ENCODE measurements around the gene LPIN2. TPM values are rescaled to one million over a fixed set of nuclear protein-coding genes. Genes with fewer than 3 reads are reported as not detected.

The LPIN2 gene
- total RNA-seq, 1 donor from 2014 or later, result 8.2 TPM

DNA sequence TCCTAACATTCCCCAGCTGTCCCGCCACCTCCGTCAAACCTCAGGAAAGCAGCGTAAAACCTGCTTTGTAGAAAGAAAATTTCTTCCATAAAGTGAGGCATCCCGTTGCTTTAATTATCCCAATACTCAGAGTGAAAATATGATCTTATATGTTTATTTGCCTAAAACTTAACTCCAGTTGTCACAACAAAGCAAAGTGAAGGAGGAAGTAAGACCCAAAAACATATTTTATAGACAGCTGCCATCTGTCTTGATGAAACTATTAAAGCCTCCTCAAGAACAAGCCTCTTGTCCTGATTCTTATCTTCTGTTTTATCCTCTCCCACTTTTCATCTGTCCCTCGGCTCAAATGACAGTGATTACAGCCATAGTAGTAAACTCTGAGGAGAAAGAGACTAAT lies 28.9 kb upstream of the LPIN2 start:
- TF ChIP-seq, protein P1, sequence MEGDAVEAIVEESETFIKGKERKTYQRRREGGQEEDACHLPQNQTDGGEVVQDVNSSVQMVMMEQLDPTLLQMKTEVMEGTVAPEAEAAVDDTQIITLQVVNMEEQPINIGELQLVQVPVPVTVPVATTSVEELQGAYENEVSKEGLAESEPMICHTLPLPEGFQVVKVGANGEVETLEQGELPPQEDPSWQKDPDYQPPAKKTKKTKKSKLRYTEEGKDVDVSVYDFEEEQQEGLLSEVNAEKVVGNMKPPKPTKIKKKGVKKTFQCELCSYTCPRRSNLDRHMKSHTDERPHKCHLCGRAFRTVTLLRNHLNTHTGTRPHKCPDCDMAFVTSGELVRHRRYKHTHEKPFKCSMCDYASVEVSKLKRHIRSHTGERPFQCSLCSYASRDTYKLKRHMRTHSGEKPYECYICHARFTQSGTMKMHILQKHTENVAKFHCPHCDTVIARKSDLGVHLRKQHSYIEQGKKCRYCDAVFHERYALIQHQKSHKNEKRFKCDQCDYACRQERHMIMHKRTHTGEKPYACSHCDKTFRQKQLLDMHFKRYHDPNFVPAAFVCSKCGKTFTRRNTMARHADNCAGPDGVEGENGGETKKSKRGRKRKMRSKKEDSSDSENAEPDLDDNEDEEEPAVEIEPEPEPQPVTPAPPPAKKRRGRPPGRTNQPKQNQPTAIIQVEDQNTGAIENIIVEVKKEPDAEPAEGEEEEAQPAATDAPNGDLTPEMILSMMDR (IDR thresholded peaks at IDR 0.05; ENCODE audit: borderline replicate concordance), result no peak
- DNase-seq, result no peak
- Histone ChIP-seq H3K27ac (replicated peaks) (no peak overlapping the region), H3K4me3 (no peak overlapping the region), H3K4me1 (peaks cover 4% of the 10 kb centered on the region), H3K27me3 (ENCODE audit: low read depth) (no peaks in the 10 kb centered on the region), H3K36me3 (no peaks in the 10 kb centered on the region), H3K9me3 (replicated peaks) (no peaks in the 10 kb centered on the region)
- intact Hi-C loops (cut with micrococcal nuclease), result no loop called here

DNA sequence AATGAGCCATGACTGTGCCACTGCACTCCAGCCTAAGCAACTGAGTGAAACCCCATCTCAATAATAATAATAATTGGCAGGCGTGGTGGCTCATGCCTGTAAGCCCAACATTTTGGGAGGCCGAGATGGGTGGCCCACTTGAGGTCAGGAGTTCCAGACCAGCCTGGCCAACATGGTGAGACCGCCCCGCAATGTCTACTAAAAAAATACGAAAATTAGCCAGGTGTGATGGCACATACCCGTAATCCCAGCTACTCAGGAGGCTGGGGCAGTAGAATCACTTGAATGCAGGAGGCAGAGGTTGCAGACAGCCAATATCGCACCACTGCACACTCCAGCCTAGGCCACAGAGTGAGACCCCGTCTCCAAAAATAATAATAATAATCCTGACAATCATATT lies 27.9 kb upstream of the LPIN2 start:
- TF ChIP-seq, protein P1 (IDR thresholded peaks at IDR 0.05; ENCODE audit: borderline replicate concordance), result no peak
- Histone ChIP-seq H3K4me1 (peaks cover 4% of the 10 kb centered on the region), H3K27me3 (ENCODE audit: low read depth) (no peaks in the 10 kb centered on the region), H3K36me3 (no peaks in the 10 kb centered on the region), H3K9me3 (replicated peaks) (no peaks in the 10 kb centered on the region), H3K27ac (replicated peaks) (no peak overlapping the region), H3K4me3 (no peak overlapping the region)
- DNase-seq, result no peak
- intact Hi-C loops (cut with micrococcal nuclease), result no loop called here

DNA sequence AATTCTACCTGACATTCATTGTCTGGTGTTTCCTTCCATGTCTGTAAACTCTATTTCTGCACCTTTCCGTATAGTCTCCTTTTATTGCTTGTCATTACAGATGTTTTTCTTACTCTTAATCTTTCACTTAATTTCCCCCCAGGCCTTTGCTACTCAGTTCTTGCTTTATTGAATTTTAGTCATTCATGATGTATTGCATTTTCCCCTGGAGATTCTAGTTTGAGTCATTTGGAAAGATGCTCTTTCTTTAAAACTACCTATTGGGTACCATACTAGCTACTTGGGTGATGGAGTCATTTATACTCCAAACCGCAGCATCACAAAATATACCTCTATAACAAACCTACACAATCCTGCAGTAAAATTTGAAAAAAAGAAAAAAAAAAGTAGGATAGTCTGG lies 27.2 kb upstream of the LPIN2 start:
- Histone ChIP-seq H3K27me3 (ENCODE audit: low read depth) (no peaks in the 10 kb centered on the region), H3K4me3 (no peak overlapping the region), H3K27ac (replicated peaks) (no peak overlapping the region), H3K4me1 (peaks cover 4% of the 10 kb centered on the region), H3K9me3 (replicated peaks) (no peaks in the 10 kb centered on the region), H3K36me3 (no peaks in the 10 kb centered on the region)
- intact Hi-C loops (cut with micrococcal nuclease), result no loop called here
- TF ChIP-seq, protein P1 (IDR thresholded peaks at IDR 0.05; ENCODE audit: borderline replicate concordance), result no peak
- no peak for DNase-seq

DNA sequence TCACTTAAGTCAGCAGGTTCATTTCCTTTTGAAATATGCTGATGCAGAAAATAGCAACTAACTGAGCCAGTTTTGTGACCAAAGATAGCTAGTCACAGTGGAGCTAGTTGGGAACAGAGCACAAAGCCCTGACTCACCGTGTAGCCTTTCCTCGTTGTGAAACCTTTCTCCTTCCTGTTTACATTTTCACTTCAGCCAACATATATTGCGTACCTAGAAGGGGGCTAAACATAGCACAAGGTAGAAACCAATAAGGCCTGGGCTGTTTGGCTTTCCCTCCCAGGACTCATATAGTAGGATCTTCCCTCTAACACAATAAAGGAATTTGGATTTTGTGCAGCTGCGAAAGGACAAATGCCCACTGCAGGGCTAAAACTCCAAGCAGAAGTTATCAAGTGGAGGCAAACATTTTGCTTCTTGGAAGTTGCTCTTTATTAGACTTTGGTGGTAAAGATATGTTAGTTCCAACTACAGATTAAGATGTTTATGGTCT lies 24.5 kb upstream of the LPIN2 start:
- no peaks in the 10 kb centered on the region for H3K27me3 ChIP-seq (ENCODE audit: low read depth)
- H3K4me1 ChIP-seq, result peaks cover 4% of the 10 kb centered on the region
- H3K9me3 ChIP-seq (replicated peaks), result no peaks in the 10 kb centered on the region
- no peak for DNase-seq
- intact Hi-C loops (cut with micrococcal nuclease), result no loop called here
- H3K36me3 ChIP-seq, result no peaks in the 10 kb centered on the region
- no peak overlapping the region for H3K4me3 ChIP-seq
- TF ChIP-seq, protein P1 (IDR thresholded peaks at IDR 0.05; ENCODE audit: borderline replicate concordance), result no peak
- H3K27ac ChIP-seq (replicated peaks), result no peak overlapping the region

DNA sequence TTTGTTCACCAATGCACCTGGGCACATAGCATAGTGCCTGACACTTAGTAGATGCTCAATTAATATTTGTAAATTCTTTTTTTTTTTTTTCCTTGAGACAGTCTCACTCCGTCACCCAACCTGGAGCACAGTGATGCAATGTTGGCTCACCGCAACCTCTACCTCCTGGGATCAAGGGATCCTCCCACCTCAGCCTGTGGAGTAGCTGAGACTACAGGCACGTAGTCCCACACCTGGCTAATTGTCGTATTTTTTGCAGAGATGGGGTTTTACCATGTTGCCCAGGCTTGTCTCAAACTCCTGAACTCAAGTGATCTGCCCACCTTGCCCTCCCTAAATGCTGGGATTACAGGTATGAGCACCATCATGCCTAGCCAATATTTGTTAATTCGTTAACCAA lies 23.2 kb upstream of the LPIN2 start:
- Histone ChIP-seq H3K27me3 (ENCODE audit: low read depth) (no peaks in the 10 kb centered on the region), H3K36me3 (no peaks in the 10 kb centered on the region), H3K4me3 (no peak overlapping the region), H3K4me1 (peaks cover 4% of the 10 kb centered on the region), H3K9me3 (replicated peaks) (no peaks in the 10 kb centered on the region), H3K27ac (replicated peaks) (no peak overlapping the region)
- TF ChIP-seq, protein P1 (IDR thresholded peaks at IDR 0.05; ENCODE audit: borderline replicate concordance), result no peak
- DNase-seq, result no peak
- intact Hi-C loops (cut with micrococcal nuclease), result no loop called here

DNA sequence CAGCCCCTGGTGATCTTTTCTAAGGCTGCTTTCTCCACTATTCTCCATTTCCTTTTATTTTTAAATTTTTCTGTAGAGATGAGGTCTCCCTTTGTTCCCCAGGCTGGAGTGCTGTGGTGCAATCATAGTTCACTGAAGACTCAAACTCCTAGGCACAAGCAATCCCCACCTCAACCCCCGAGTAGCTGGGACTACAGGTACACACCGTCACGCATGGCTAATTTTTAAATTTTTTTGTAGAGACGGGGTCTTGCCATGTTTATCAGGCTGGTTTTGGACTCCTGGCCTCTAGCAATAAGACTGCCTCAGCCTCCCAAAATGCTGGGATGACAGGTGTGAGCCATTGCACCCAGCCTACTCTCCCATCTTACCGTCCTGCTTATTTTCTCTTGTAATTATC lies 22.7 kb upstream of the LPIN2 start:
- TF ChIP-seq, protein P1 (IDR thresholded peaks at IDR 0.05; ENCODE audit: borderline replicate concordance), result no peak
- Histone ChIP-seq H3K9me3 (replicated peaks) (no peaks in the 10 kb centered on the region), H3K27ac (replicated peaks) (no peak overlapping the region), H3K27me3 (ENCODE audit: low read depth) (no peaks in the 10 kb centered on the region), H3K4me1 (peaks cover 4% of the 10 kb centered on the region), H3K36me3 (no peaks in the 10 kb centered on the region), H3K4me3 (no peak overlapping the region)
- intact Hi-C loops (cut with micrococcal nuclease), result no loop called here
- DNase-seq, result no peak
